IMR-90 (cell line): Measurements from ENCODE around the gene SYNGR4. TPM values are rescaled to one million over a fixed set of nuclear protein-coding genes. Genes with fewer than 3 reads are reported as not detected.

Source experiments
- ATAC-seq: fragments of 200-7000 bp; cut with Tn5 transposase; 2 replicates; pipeline ENCODE4 v1.9.1; 2020; ENCODE audit warnings: low read depth, mild to moderate bottlenecking, moderate library complexity
- BruUV-seq: library from RNA; stranded (reverse); fragments of 400-500 nt; replicated peaks from 2 replicates; lab custom pipeline; 2021; lab: Mats Ljungman, UMichigan
- CTCF ChIA-PET: fragments of 300-600 bp; formaldehyde crosslinking; extraction: SDS; loops from one replicate; lab custom pipeline; 2021; ENCODE audit warnings: antibody characterized with exemption; lab: Yijun Ruan, JAX
- POLR2A ChIA-PET: fragments of 300-600 bp; sonication (Branson Sonifier 250); formaldehyde crosslinking; loops from one replicate; lab custom pipeline; 2022; ENCODE audit warnings: antibody characterized with exemption; ENCODE audit not compliant: unreplicated experiment; lab: Charles Lee
- DNase-seq: peaks from one replicate; pipeline ENCODE4 v3.0.0; 2013
- H2AFZ ChIP-seq: replicated peaks from 2 replicates; pipeline ENCODE3; 2013; ENCODE audit warnings: low read length, mild to moderate bottlenecking; ENCODE audit not compliant: poor library complexity
- H2AK5ac ChIP-seq: 2 replicates; pipeline ENCODE4 v1.6.1; 2013; ENCODE audit warnings: low read depth, low read length, inconsistent platforms
- H2AK9ac ChIP-seq: replicated peaks from 2 replicates; pipeline ENCODE3; 2013; ENCODE audit warnings: mild to moderate bottlenecking, low read depth, low read length, moderate library complexity; ENCODE audit not compliant: poor library complexity
- H2BK120ac ChIP-seq: 2 replicates; pipeline ENCODE4 v1.6.1; 2013; ENCODE audit warnings: low read depth, low read length, inconsistent platforms
- H2BK15ac ChIP-seq: 3 replicates; pipeline ENCODE4 v1.6.1; 2013; ENCODE audit warnings: low read depth, low read length, inconsistent platforms
- H2BK20ac ChIP-seq: 2 replicates; pipeline ENCODE4 v1.6.1; 2013; ENCODE audit warnings: low read depth, mild to moderate bottlenecking, inconsistent platforms, low read length, moderate library complexity
- H2BK5ac ChIP-seq: 2 replicates; pipeline ENCODE4 v1.6.1; 2013; ENCODE audit warnings: mild to moderate bottlenecking, low read depth, low read length, inconsistent platforms; ENCODE audit not compliant: poor library complexity, severe bottlenecking
- H3K14ac ChIP-seq: replicated peaks from 2 replicates; pipeline ENCODE4 v1.6.1; 2013; ENCODE audit warnings: low read depth, low read length, inconsistent platforms
- H3K18ac ChIP-seq: 2 replicates; pipeline ENCODE4 v1.6.1; 2013; ENCODE audit warnings: low read depth, low read length, control low read depth
- H3K23ac ChIP-seq: 2 replicates; pipeline ENCODE4 v1.6.1; 2013; ENCODE audit warnings: low read depth, low read length, inconsistent platforms
- H3K27ac ChIP-seq: 2 replicates; pipeline ENCODE4 v1.5.1; 2013; ENCODE audit warnings: mild to moderate bottlenecking, control low read depth, low read length; ENCODE audit not compliant: insufficient read depth
- H3K27me3 ChIP-seq: 2 replicates; pipeline ENCODE4 v1.6.1; 2013; ENCODE audit warnings: low read length; ENCODE audit not compliant: control insufficient read depth, insufficient read depth
- H3K36me3 ChIP-seq: 2 replicates; pipeline ENCODE4 v1.6.1; 2013; ENCODE audit warnings: low read length, mixed read lengths; ENCODE audit not compliant: control insufficient read depth, insufficient read depth
- H3K4ac ChIP-seq: 2 replicates; pipeline ENCODE4 v1.6.1; 2013; ENCODE audit warnings: low read depth, low read length, inconsistent platforms
- H3K4me1 ChIP-seq: 2 replicates; pipeline ENCODE4 v1.6.1; 2013; ENCODE audit warnings: low read length, mixed read lengths; ENCODE audit not compliant: control insufficient read depth, insufficient read depth
- H3K4me2 ChIP-seq: 2 replicates; pipeline ENCODE4 v1.6.1; 2013; ENCODE audit warnings: low read depth, mild to moderate bottlenecking, control low read depth, low read length, moderate library complexity
- H3K4me3 ChIP-seq: 2 replicates; pipeline ENCODE4 v1.5.1; 2013; ENCODE audit warnings: low read depth, mild to moderate bottlenecking, control low read depth, low read length, moderate library complexity; ENCODE audit not compliant: insufficient read depth
- H3K56ac ChIP-seq: 2 replicates; pipeline ENCODE4 v1.6.1; 2013; ENCODE audit warnings: low read length, inconsistent platforms; ENCODE audit not compliant: insufficient read depth; ENCODE audit errors: extremely low read depth
- H3K79me1 ChIP-seq, 2 experiments: 2 replicates each; pipeline ENCODE4 v1.6.1; 2013; ENCODE audit warnings: low read length in 2 of 2, inconsistent platforms in 1 of 2, low read depth in 1 of 2
- H3K9ac ChIP-seq: 2 replicates; pipeline ENCODE4 v1.6.1; 2013; ENCODE audit warnings: low read depth, low read length, control low read depth
- H3K9me1 ChIP-seq: 2 replicates; pipeline ENCODE4 v1.6.1; 2013; ENCODE audit warnings: low read length, inconsistent platforms; ENCODE audit not compliant: insufficient read depth
- H3K9me3 ChIP-seq: 2 replicates; pipeline ENCODE4 v1.6.1; 2013; ENCODE audit warnings: low read length; ENCODE audit not compliant: control insufficient read depth, insufficient read depth
- H4K20me1 ChIP-seq: 2 replicates; pipeline ENCODE4 v1.6.1; 2013; ENCODE audit warnings: low read length, inconsistent platforms; ENCODE audit not compliant: insufficient read depth
- H4K5ac ChIP-seq: 2 replicates; pipeline ENCODE4 v1.6.1; 2013; ENCODE audit warnings: mild to moderate bottlenecking, low read depth, low read length, control low read depth
- H4K8ac ChIP-seq, 2 experiments: 2 replicates each; pipeline ENCODE4 v1.6.1; 2013; ENCODE audit warnings: low read depth in 2 of 2, low read length in 2 of 2, control low read depth in 1 of 2, inconsistent platforms in 1 of 2
- H4K91ac ChIP-seq: 2 replicates; pipeline ENCODE4 v1.6.1; 2013; ENCODE audit warnings: low read depth, low read length, inconsistent platforms; ENCODE audit not compliant: insufficient read depth
- FOS ChIP-seq: fragments of 150-350 bp; IDR thresholded peaks from 2 replicates; pipeline ENCODE4 v1.6.1; 2016; ENCODE audit warnings: low read depth, low read length
- MAFK ChIP-seq: IDR thresholded peaks from 2 replicates; pipeline ENCODE4 v1.6.1; 2012; ENCODE audit warnings: low read depth, low read length, improper control_type of control experiment
- MAZ ChIP-seq: IDR thresholded peaks from 2 replicates; pipeline ENCODE4 v1.6.1; 2012; ENCODE audit warnings: low read depth, mild to moderate bottlenecking, low read length, improper control_type of control experiment, moderate library complexity, borderline replicate concordance
- WGBS, 2 experiments: methylation state at CpG; one replicate each; pipeline versions ENCODE4 v1.1.5 to v1.1.7; 2013; ENCODE audit warnings: missing lambda C conversion rate in 2 of 2; ENCODE audit not compliant: insufficient read length in 1 of 2; ENCODE audit errors: extremely low coverage in 2 of 2; 5-methylcytosine and 5-hydroxymethylcytosine counted together
- dilution Hi-C: fragments of 300-500 bp; cut with HindIII; formaldehyde crosslinking; loops from one replicate; pipeline ENCODE4 v1.14.3; 2018; ENCODE audit warnings: low sequenced_read_pairs; ENCODE audit not compliant: unreplicated experiment
- in situ Hi-C: fragments of 300-500 bp; cut with MboI; formaldehyde crosslinking; loops from 3 replicates; pipeline ENCODE4 v1.14.3; 2019; ENCODE audit warnings: low sequenced_read_pairs, inconsistent platforms, mixed read lengths
- intact Hi-C: fragments of 100-400 bp; cut with micrococcal nuclease; formaldehyde crosslinking; loops from 2 replicates; pipeline ENCODE4 v1.10.0; 2022
- polyA plus RNA-seq, 3 experiments: library from polyadenylated mRNA; depleted of rRNA; stranded (reverse); fragments of >200 nt; gene quantifications; 2 replicates each; pipeline ENCODE4 v1.2.3, GENCODE V29; 2012; ENCODE audit warnings: low replicate concordance in 1 of 3
- total RNA-seq: library from RNA; depleted of rRNA; stranded (reverse); fragments of >200 nt; gene quantifications from 2 replicates; pipeline ENCODE4 v1.2.3, GENCODE V29; 2012

SYNGR4 gene
- total and polyA plus RNA-seq, 2 of the 4 experiments (the other 2 are of a cell fraction) = not detected

- H2AK9ac ChIP-seq = peak overlapping the region; percentile 5
- intact Hi-C loops = loop anchor here (10.0 kb wide), 2 partner anchors 65 to 255 kb away; partner anchors contain the start of genes GRIN2D and KDELR1
- TF ChIP-seq FOS (peak; percentile 87), MAZ (0 out of 2 replicates have a peak, but pooled peaks have one; percentile 22), MAFK (no peak)
- peak; percentile 59 for DNase-seq
- in situ Hi-C loops = no loop called here
- H4K91ac ChIP-seq = no peak overlapping the region
- no peak overlapping the region for H2BK15ac ChIP-seq
- peaks cover 20% of the 10 kb centered on the region for H3K4me1 ChIP-seq
- no peak for ATAC-seq
- H2BK20ac ChIP-seq = no peak overlapping the region
- no peak overlapping the region for H3K14ac ChIP-seq
- H2AK5ac ChIP-seq = peak overlapping the region; percentile 15; the same call in 1 of the 2 replicates
- BruUV-seq = no TSS peak
- peaks cover 25% of the 10 kb centered on the region for H3K36me3 ChIP-seq
- H2BK5ac ChIP-seq = no peak overlapping the region
- H3K4me2 ChIP-seq = 0 out of 2 replicates have a peak overlapping the region, but pooled peaks have one; percentile 6
- POLR2A ChIA-PET = no interaction called here
- no peaks in the 10 kb centered on the region for H3K27me3 ChIP-seq
- peaks cover 32% of the 10 kb centered on the region for H4K20me1 ChIP-seq
- no peak overlapping the region; the same call in 1 of the 2 replicates for H3K23ac ChIP-seq
- no peak overlapping the region for H3K56ac ChIP-seq
- no peaks in the 10 kb centered on the region for H3K9me3 ChIP-seq
- CTCF ChIA-PET = no interaction called here
- H4K8ac ChIP-seq = no peak overlapping the region
- peaks cover 12 to 50% of the 10 kb centered on the region in 2 experiments for H3K79me1 ChIP-seq
- H3K27ac ChIP-seq = peak overlapping the region; percentile 11; the same call in 1 of the 2 replicates
- H3K9me1 ChIP-seq = peaks cover 17% of the 10 kb centered on the region
- H3K9ac ChIP-seq = no peak overlapping the region
- WGBS, 2 experiments = 89% methylated on average over 3 of the region's 15 CpGs; no CpG with 5 or more reads in 1 of the 2 experiments
- H2BK120ac ChIP-seq = no peak overlapping the region
- H2AFZ ChIP-seq = no peak overlapping the region
- no peak overlapping the region for H3K18ac ChIP-seq
- no peak overlapping the region for H3K4me3 ChIP-seq
- dilution Hi-C loops = no loop called here
- H4K5ac ChIP-seq = no peak overlapping the region
- H3K4ac ChIP-seq = 0 out of 2 replicates have a peak overlapping the region, but pooled peaks have one; percentile 39
Measured at GRCh38 chr19:48329167-48329891, 34.8 kb upstream of the SYNGR4 start.
